Measurements from ENCODE around the gene AANAT.
A peak's percentile ranks its signal among the peaks of the same experiment; 100 is the strongest.

The AANAT gene

GRCh38 chr17:76442341-76443338 lies 24.8 kb upstream of the AANAT start:
- no peak for DNase-seq

DNA sequence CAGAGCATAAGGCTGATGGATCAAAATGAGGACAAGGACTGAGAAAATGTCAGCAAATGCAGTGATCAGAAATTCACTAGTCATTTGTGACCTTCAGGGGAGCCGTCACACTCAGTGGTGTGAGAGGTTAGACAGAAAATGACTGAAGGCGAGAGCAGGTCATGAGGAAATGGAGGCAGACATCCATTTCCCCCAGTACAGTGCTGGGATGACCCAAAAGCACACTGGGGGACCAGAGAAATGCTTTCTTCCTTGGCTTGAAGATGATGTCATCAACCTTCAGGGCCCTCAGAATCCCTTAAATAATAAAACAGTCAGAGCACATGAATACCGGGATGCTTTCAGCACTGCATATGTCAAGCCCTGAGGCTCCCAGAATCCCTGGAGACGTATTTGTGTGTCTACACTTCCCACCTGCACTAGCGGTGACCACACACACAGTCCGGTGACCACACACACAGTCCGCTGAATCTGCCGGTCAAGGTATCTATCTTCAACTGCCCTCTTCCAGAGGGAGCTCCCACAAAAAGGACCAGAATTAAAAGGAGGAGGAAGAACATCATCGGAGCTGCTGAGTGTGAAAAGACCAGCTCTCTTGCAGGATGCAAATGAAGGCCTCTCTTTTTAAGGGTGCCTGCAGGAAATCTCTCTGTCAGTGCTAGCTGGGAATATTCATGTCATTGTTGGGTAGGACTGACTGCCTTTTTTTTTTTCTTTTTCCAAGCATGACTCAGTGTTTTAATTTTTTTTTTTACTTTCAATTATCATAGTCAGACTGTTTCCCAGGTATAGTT lies 22.7 kb upstream of the AANAT start:
- DNase-seq, result no peak

- DNase-seq, result no peak
These were observed 21.5 kb upstream of the AANAT start for GRCh38 chr17:76445697-76446448.

DNA sequence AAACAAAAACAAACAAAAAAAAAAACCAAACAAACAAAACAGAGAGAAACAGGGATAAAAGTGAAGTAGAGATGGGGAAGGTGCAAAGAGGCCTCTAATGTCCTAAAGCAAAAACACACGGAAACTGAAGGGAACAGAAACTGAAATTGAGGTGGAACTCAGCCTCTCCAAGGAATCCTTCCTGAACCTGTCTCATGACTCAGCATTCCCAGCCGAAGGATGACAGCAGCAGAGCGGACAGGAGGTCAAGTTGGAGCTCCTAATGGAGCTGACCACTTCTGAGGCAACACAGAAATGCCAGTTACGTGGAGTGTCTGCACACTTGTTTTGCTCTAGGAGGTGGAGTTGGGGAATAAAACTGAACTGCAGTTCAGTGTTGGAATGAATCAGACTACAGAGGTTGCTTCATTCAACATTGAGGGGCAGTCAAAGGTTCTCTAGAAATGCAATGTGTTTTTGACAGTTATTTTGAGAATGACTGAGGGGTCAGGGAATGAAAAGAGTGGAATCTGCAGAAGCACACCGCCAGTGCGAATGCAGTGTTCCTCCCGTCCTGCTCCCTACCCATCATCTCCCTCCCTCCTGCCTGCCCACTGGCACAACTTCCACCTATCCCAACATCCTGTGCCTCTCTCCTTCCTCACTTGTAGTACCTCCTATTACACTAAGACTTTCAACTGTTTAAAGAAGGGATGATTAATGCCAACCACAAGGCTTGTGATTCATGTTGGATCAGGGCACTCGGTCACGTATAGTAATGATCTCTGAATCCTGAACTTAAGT lies 20.8 kb upstream of the AANAT start:
- DNase-seq, result no peak

- peak; percentile 62 for DNase-seq
These were observed 19.3 kb upstream of the AANAT start for GRCh38 chr17:76447931-76448652.

- DNase-seq, result no peak
These were observed 18.3 kb upstream of the AANAT start for GRCh38 chr17:76449126-76449525.

GRCh38 chr17:76451506-76451905 lies 15.9 kb upstream of the AANAT start:
- DNase-seq, result no peak

DNA sequence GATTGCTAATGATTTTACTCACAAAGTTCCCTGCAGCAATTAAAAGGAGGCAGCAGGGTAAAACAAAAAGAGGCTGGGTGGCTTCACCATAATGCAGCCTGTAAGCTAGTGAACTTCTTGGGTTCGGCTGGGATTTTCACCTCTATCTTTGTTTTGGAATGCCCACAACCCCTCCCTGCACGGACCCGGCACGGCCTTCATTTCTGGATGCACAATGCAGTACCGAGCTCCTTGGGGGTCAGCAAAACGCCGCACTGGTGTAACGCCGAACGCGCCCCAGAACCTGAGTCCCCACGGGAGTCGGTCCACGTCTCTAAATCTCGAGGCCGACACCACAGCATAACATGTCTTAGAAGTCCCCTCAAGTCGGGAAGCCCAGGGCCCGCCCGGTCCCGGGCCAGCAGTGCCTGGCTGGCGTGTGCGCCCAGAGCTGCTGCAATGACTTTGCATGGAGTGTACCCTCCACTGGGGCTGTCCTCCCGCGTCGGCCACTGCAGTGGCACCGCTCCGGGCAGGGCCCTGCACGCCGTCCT lies 15.2 kb upstream of the AANAT start:
- DNase-seq, result no peak

- DNase-seq, result peak; percentile 87
These were observed 14.6 kb upstream of the AANAT start, which contains the start of gene UBE2O for GRCh38 chr17:76452660-76453430. UBE2O (minus strand) TSS chr17:76453152; CDS start chr17:76453141, 11 bp downstream.

DNA sequence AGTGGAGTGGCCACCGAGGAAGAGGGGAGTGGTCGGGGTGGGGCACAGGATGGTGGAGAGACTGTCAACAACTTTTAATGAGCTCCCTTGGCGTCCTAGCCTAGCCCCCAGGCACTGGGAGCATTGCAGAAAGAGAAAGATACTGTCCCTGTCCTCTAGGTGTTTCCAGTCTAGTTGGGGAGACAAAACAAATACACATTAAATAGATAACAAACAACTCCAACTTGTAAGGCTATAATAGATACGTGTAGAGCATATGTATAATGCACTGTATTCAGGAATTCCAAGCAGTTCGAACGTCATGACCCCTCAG lies 14.0 kb upstream of the AANAT start:
- DNase-seq, result no peak

- no peak for DNase-seq
These were observed 8.6 kb upstream of the AANAT start for GRCh38 chr17:76458580-76459490.

DNA sequence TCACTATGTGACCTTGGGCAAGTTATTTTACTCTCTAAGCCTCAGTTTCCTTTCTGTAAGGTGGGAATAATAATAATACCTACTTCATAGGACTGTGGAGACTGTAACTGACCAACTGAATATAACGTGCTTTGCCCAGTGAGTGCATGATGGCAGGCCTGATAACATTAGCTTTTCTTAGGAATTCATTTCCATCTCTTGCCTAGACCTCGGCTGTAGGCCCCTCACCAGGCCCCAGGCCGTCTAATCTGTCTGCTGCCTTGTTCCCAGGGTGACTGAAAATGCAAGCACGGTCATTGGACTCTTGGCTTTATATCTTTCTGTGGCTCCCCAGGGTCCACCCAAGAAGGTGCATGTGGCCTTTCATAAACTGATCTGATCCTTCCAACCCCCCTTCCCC lies 7.7 kb upstream of the AANAT start:
- no peak for DNase-seq

GRCh38 chr17:76461765-76462555 lies 5.4 kb upstream of the AANAT start:
- no peak for DNase-seq

DNA sequence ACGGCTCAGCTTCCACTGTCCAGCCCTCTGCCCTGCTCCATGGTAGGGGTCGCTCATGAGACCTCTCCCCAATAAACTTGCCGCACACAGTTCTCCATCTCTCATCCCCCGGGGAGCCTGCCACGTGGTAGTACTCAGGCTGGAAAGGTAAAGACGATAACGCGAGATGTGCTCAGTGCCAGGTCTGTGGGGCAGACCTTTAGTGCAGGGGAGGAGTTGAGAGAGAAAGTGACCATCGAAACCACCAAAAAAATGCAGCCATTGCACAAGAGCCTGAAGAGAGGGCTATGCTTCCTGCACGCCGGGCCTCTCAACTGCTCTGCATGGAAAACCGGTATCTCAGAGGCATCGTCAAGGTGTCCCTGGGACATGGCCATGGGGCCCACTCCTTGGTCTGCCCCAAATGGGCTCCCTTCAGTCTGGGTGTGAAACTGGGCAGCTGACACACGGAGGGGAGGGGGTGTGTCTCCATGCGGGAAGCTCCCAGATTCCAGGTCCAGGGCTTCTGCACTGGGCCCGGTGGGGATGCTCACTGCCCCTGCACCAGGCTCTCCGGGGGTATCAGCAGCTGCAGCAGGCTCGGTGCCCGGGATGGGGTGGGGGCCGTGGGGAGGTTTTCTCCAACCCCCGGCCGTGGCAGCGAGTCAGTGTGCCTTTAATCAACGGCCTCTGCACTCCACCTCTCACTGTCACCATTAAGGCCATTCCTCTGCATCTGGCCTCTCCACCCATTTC lies 4.7 kb upstream of the AANAT start:
- DNase-seq, result no peak

- no peak for DNase-seq
These were observed 650 bp upstream of the AANAT start for GRCh38 chr17:76466775-76467130.

- DNase-seq, result no peak
These were observed 618 bp downstream of the AANAT start for GRCh38 chr17:76467809-76468633.

DNA sequence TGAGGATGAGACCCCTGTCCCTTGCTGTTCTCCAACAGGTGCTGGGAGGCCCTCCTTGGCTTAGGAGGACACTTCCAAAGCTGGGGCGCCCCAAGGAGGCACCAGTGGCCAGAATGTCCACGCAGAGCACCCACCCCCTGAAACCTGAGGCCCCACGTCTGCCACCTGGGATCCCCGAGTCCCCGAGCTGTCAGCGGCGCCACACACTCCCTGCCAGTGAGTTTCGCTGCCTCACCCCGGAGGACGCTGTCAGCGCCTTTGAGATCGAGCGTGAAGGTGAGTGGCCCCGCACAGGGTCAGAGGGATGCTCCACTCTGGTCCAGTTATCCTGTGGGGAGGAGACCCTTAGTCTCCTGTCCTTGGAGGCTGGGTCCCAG lies 1.2 kb downstream of the AANAT start:
- DNase-seq, result no peak

All from NCI-H2171 treated with DMSO at 0.1 percent for 48 hours (cell line).